ENCODE data around the gene SPATS2.
A peak's percentile ranks its signal among the peaks of the same experiment; 100 is the strongest.

The SPATS2 gene

GRCh38 chr12:49336645-49337584 lies 30.3 kb upstream of the SPATS2 start, which contains the start of gene C1QL4:
Gene C1QL4 (minus strand): TSS chr12:49337188. CDS start chr12:49336477, 711 bp downstream.
- DNase-seq, result peak; percentile 76

DNA sequence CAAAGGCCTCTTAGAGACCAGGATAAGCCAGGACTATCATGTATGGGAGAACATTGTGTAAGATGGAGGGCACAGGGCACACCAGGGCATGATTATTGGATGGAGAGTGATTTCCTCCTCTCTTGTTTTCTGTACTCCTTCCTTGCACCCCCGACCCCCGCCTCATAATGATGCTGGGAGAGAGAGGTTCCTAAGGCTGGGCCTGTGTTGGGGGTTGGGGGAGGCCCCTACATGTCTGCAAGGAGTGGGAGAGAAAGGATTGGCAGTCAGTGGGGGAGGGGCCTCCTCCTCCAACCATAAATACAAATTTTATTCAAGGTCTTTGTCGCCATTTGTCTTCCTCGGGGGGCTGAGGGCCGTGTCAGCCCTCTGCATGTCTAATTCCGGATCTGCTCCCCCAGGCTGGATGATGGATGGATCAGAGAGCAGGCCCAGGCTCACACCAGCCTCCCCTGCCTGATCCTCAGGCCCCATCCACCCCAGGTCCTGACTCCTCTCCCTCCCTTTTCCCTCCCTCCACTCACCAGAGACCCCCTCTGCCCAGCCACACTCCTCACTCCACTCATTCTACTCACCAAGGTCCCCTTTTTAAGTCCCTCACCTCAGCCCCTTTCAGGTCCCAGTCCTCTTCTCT lies 28.3 kb upstream of the SPATS2 start:
- no peak for DNase-seq

DNA sequence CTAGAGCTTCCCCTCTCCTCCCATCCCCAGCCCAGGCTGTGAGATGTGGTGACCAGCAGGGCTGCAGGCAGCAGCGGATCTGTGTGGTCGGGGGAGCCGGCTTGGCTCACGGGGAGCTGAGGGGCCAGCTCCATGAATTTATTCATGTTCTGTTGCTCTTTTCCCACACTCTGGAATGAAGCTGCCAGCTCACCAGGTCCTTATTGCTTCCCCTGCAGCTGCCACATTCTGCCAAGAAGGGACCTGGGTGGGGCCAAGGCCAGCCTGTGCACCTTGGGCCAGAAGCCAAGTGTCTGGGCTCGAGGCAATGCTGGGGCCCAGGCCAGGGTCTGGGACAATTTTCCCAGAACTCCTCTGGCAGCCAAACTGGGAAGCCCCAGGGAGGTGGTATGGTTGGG lies 27.8 kb upstream of the SPATS2 start:
- no peak for DNase-seq

- no peak for DNase-seq
Observed at GRCh38 chr12:49340095-49340870, 27.0 kb upstream of the SPATS2 start.

DNA sequence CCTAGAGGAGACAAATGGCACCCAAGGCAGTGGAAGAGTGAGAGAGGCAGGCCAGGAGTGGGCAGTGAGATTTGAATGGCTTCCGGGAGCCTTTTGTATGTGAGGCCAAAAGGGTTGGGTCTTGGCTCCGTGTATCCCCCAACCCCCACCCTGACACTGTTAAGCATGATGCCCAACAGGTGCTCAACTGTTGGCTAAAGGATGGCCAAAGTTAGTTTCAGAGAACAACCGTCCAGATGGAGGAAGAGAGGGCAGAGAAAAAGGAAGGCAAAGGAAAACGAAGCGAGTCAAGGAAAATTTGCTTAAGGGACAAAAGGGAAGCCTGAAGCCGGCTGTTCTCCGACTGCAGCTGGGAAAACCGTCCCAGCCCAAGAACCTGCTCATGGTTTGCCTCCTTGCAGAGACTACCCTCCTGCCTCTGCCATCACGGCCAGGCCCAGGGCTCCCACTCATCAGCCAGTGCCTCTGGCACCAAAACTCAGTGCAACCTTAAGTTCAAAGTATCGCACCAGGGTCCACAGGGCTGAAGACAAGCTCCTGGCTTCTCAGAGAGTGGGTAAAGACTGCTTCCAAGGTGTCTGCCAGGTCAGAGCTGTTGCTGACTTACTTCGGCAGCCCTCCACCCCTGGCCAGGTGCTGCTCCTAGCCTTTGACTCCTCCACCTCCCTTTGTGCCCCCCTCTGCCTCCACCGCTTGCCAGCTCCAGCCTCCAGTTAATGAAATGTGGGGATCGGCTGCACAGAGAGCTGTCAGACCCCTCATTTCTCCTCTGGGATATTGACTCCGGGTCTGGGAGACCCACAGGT lies 26.1 kb upstream of the SPATS2 start:
- DNase-seq, result no peak

- DNase-seq, result no peak
Observed at GRCh38 chr12:49341777-49342065, 25.5 kb upstream of the SPATS2 start.

DNA sequence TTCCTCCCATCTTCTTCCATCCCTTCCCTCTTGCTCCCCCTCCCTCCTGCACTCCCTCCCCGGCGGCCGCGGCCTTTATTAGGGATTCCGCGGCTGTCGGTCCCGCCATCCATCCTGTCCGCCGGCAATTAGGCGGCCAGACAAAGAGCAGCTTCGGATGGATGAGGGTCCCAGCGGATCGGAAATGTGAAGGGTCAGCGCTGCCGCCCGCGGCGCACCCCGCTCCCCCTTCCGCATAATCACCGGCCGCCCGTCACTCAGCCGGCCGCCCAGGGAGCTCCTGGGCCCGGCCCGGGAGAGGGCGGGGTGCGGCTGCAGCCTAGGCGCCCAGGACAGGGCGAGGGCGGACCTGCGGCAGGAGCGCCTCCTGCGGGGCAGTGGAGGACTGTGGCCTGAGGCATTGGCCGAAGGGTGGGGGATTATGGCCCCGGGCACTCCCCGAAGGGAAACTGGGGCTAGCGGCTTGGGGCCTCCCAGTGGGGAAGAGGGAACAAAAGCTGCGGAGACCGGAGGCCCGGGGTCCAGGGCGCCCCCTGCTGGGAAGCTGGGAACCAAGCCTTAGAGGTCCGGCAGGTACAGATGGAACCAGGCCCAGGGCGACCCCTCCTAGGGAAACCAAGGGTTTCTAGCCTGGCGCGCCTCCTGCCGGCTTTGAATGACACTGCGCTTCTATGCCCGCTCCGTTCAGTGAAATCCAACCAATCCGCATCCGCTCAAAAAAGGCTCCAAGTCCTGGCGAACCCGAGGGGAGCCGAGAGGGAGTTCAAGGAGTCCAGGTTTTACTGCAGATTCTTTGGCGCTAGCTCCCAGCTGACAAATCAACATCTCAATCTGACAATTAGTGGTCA lies 25.0 kb upstream of the SPATS2 start:
- peak; percentile 51 for DNase-seq

DNA sequence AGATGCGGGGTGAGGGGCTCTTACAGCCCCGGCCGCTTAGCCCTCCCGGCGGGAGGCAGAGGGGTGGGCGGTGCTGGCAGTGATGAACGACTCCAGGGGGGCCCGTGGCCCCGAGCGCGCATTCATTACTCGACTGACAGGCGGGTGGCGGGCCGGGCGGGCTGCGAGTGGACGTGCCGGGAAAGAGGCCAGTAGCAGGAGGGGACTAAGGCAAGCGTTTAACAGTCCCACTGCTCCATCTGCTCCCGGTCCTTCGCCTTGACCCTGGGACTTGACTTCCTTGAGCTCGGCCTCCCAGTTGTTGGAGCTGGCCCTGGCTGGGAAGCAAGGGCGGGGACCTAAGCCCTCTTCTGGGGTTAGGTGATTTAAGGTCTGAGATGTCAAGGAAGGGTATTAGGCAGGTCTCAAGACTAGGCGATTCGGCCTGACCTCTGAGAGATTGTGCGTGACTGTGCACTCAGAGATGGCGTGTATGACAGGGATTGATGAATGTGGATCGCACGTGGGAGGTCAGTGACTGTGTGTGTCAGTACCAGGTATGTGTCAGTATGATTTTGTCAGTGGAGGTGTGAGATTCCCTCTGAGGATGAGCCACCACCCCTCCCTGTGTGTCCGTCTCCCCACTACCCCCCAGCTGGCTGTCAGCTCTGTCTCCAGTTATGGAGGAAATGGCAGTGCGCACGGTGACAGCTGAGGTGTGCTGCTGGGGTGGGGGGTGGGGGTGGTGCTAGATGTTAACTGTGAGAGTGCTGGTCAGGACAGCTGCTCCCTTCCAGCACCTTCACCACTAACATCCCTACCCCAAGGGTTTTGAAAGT lies 24.1 kb upstream of the SPATS2 start:
- DNase-seq, result no peak

- no peak for DNase-seq
Observed at GRCh38 chr12:49344486-49345050, 22.7 kb upstream of the SPATS2 start.

GRCh38 chr12:49345051-49345824 lies 22.0 kb upstream of the SPATS2 start:
- DNase-seq, result no peak

DNA sequence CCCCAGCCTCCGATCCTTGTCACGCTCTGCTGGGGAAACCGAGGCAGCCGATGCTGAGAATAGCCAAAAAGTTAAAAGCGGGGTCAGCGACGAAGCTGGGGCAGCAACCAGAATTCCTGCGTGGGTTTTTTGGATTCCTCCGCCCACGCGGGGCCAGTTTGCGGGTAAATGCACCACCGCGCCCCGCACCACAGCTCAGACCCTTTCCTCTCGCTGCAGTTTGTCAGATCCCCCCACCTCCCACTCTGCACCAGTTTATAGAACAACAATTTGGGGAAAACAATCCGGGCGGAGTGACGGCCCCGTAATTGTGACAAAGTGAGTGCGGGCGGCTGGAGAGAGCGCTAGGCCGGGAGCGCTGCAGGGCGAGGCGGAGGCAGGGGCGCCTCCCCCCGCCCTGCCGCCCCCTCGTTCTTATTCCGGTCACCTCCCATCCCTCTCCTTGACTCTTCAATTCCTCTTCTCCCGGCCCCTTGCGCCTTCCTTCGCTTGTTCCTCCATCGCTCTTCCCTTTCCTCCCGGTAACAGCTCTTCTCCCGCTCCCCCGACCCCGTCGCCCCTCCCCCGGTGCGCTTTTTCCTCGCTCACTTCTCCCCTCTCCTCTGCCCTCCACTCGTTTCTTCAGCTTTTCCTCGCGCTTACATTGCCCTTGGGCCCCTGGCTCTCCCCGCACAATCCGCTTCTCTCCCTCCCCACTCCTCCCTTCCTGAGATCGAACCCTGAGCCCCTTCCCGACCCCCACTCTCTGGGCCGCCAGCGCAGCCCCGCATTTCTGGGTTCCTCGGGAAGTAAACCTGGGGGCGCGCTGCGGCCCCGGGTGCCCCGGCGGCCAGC lies 21.2 kb upstream of the SPATS2 start:
- no peak for DNase-seq

DNA sequence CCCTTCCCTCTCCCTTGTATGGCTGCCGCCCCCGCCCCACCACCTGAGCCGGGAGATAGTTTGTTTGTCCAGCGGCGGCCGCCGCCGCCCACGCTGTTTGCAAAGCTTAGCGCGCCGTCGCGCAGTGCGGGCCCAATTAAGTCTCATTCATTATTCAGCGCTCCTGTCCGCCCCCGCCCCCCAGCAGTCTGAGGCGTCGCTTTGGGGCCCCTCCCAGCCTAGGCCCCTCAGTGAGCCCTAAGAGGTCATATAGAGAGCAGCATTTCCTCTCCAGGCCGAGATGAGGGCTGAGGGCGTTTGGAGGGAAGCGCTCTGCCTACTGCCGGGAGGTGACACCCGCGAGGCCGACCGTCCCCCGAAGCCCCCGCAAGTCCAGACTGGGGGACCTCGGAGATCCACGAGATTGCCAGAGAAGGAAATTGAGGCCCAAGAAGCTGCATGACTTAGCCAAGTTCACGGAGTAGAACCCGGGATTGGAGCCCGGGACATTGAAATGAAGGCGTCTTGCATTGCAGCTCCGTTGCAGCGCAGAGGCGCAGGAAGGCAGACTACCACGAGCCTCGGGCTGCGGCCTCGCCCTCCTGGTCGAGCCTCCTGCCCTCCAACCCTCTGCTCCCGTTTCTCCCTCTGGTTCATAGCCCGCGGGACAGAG lies 20.5 kb upstream of the SPATS2 start, which contains the start of gene DNAJC22:
Gene DNAJC22 (plus strand): TSS at position 230 of the 652 bp plus-strand sequence. CDS start 1,985 bp downstream, outside the sequence.
- DNase-seq, result no peak

GRCh38 chr12:49347311-49348193 lies 19.7 kb upstream of the SPATS2 start:
- DNase-seq, result peak; percentile 19

GRCh38 chr12:49348781-49349180 lies 18.5 kb upstream of the SPATS2 start:
- DNase-seq, result no peak

DNA sequence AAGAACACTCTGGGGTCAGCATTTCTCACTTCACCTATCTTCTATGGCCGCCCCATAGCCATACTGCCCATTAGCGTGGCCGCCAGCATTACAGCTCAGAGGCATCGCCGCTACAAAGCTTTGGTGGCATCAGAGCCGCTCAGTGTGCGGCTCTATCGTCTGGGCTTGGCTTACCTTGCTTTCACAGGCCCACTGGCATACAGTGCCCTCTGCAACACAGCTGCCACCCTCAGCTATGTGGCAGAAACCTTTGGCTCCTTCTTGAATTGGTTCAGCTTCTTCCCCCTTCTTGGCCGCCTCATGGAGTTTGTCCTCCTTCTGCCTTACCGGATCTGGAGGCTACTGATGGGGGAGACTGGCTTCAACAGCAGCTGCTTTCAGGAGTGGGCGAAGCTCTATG lies 18.0 kb upstream of the SPATS2 start:
- no peak for DNase-seq

DNA sequence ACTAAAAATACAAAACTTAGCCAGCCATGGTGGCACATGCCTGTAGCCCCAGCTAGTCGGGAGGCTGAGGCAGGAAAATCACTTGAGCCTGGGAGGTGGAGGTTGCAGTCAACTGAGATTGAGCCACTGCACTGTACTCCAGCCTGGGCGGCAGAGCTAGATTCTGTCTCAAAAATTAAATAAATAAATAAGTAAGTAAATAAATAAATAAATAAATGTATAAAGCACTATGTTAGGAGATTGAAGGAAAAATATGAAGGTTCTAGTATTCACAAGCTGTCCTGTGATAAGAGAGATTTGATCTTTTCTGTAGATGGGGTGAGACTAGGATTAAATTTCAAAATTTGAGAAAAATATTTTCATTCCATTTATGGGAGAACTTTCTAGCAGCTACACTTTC lies 14.9 kb upstream of the SPATS2 start:
- no peak for DNase-seq

- no peak for DNase-seq
Observed at GRCh38 chr12:49355913-49356312, 11.3 kb upstream of the SPATS2 start.

All from GDM1 (cell line).